Right lobe of liver (tissue), 4 donors: Measurements from ENCODE around the gene IQSEC1.

ENCODE experiments used
- POLR2A ChIP-seq: fragments of 450-650 bp; IDR thresholded peaks from one replicate; pipeline ENCODE4 v1.6.1; 2017; ENCODE audit warnings: antibody characterized with exemption, mild to moderate bottlenecking
- TF ChIP-seq, protein P1 (sequence below), 4 donors: fragments of 200-600 bp in 3 of 4; fragments of 450-650 bp in 1 of 4; IDR thresholded peaks; one replicate each; pipeline versions ENCODE4 v1.5.1 to v1.8.0; 2016 to 2022; ENCODE audit warnings: antibody characterized with exemption in 4 of 4, mild to moderate bottlenecking in 2 of 4
- donor health status: DM: no; HTN: no; CAD: no.
- donor health status: DM: no; HTN: no; CAD: no.
- donor health status: DM: no; HTN: yes; CAD: no.

DNA sequence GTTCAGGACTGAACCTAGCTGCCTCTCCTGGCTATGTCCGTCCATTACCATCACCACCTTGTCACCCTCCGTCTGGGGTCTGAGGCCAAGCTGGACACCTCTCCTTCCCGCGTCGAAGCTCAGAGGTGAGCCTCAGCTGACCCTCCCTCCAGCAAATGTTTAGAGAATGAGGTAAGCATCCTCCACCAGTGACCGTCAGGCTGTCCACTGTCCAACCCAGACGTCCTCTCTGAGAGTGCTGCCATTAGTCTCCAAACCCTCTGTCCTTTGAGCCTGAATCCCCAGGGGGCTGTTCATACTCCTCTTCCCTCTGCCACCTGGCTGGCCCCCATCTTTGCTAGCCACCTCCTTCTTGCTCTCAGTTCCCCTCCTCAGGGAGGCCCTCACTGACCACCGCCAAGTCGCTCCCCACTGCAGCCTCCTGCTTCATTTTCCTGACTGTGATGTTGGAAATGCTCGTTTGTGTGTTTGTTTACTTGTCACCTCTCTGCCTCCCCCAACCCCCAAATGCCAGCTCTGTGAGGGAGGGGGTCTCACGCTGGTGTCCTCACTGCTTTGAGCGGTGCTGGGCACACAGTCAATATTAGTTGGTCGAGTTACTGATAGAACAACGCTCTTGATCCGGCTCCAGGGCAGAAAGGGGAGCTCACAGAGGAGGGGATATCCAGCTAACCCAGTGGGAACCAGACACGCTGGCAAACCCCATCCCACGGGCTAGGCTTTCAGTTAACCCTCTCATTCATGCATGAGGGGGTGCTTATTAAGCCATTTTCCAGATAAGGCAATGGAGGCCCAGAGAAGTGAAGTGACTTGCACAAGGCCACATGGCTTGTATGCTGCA is 64.9 kb downstream of the IQSEC1 start:
- no peak for TF ChIP-seq POLR2A
- TF ChIP-seq, protein P1, sequence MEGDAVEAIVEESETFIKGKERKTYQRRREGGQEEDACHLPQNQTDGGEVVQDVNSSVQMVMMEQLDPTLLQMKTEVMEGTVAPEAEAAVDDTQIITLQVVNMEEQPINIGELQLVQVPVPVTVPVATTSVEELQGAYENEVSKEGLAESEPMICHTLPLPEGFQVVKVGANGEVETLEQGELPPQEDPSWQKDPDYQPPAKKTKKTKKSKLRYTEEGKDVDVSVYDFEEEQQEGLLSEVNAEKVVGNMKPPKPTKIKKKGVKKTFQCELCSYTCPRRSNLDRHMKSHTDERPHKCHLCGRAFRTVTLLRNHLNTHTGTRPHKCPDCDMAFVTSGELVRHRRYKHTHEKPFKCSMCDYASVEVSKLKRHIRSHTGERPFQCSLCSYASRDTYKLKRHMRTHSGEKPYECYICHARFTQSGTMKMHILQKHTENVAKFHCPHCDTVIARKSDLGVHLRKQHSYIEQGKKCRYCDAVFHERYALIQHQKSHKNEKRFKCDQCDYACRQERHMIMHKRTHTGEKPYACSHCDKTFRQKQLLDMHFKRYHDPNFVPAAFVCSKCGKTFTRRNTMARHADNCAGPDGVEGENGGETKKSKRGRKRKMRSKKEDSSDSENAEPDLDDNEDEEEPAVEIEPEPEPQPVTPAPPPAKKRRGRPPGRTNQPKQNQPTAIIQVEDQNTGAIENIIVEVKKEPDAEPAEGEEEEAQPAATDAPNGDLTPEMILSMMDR (IDR thresholded peaks at IDR 0.05) = no peak
